ENCODE measurements around the gene PLCD3. TPM values are rescaled to one million over a fixed set of nuclear protein-coding genes. Genes with fewer than 3 reads are reported as not detected.

PLCD3 gene
- polyA plus RNA-seq, 1 of the 3 experiments (the other 2 are of a cell fraction), result 59.7 TPM

- 93% methylated on average over 4 of the region's 4 CpGs for WGBS (ENCODE audit: low lambda C conversion rate)
- ChIA-PET POLR2A (no interaction called here), CTCF (interaction anchor here (1.3 to 9.7 kb wide), 4 partner anchors 16 to 43 kb away, joined by 4 to 96 read pairs (median 8); partner anchors contain the start of gene ACBD4)
- Histone ChIP-seq H2AFZ (ENCODE audit: low read depth) (no peak overlapping the region), H3K27me3 (ENCODE audit: insufficient read depth) (no peaks in the 10 kb centered on the region), H3K36me3 (replicated peaks in 1 of 2; ENCODE audit: control insufficient read depth in 1 of 2, insufficient read depth in 2 of 2, low read length in 1 of 2) (peaks cover 0 to 22% of the 10 kb centered on the region in 2 experiments), H3K9me2 (no peaks in the 10 kb centered on the region), H3K9ac (no peak overlapping the region), H3K4me3 (ENCODE audit: low read depth in 2 of 2, low read length in 1 of 2) (no peak overlapping the region), H3K27ac (ENCODE audit: low read depth in 2 of 2, low read length in 1 of 2) (peak overlapping the region in 1 of 2 experiments; percentile 11; a peak in 1 of 4 replicates), H3K9me3 (no peaks in the 10 kb centered on the region), H4K20me1 (ENCODE audit: insufficient read depth) (peaks cover 19% of the 10 kb centered on the region), H3K79me2 (ENCODE audit: insufficient read depth) (peaks cover 99% of the 10 kb centered on the region), H3F3A (replicated peaks; ENCODE audit: insufficient read depth) (peaks cover 55% of the 10 kb centered on the region), H3K4me1 (ENCODE audit: control insufficient read depth in 1 of 2, insufficient read depth in 2 of 2, low read depth in 1 of 2, low read length in 1 of 2) (peaks cover 15 to 22% of the 10 kb centered on the region in 2 experiments; a peak in 3 of 4 replicates), H3K4me2 (no peak overlapping the region)
- TF ChIP-seq NRF1 (IDR thresholded peaks at IDR 0.05; ENCODE audit: low read depth, low read length) (no peak), SMC3 (IDR thresholded peaks at IDR 0.05; ENCODE audit: low read depth, low read length) (no peak), MAX (IDR thresholded peaks at IDR 0.05; ENCODE audit: low read depth) (no peak), RCOR1 (IDR thresholded peaks at IDR 0.05; ENCODE audit: low read length) (no peak), FOSL2 (IDR thresholded peaks at IDR 0.05; ENCODE audit: borderline replicate concordance, low read depth) (no peak), JUND (IDR thresholded peaks at IDR 0.05) (no peak), USF1 (IDR thresholded peaks at IDR 0.05; ENCODE audit: borderline replicate concordance, low read depth) (no peak), TEAD4 (IDR thresholded peaks at IDR 0.05; ENCODE audit: borderline replicate concordance, insufficient read depth) (no peak), TCF12 (IDR thresholded peaks at IDR 0.05) (no peak), GABPA (IDR thresholded peaks at IDR 0.05; ENCODE audit: low read depth) (no peak), MXI1 (IDR thresholded peaks at IDR 0.05; ENCODE audit: low read depth, low read length) (no peak), USF2 (IDR thresholded peaks at IDR 0.05; ENCODE audit: borderline replicate concordance, low read depth, low read length) (no peak), CTCF (IDR thresholded peaks at IDR 0.05) (no peak), GATA2 (CRISPR knock-in tag; IDR thresholded peaks at IDR 0.05) (no peak), FOXJ3 (CRISPR knock-in tag; IDR thresholded peaks at IDR 0.05) (no peak), FOXM1 (IDR thresholded peaks at IDR 0.05; ENCODE audit: low read depth) (no peak)
- DNase-seq, result no peak
These were observed 22.7 kb upstream of the PLCD3 start for GRCh38 chr17:45155029-45155428.
